Measurements from ENCODE around the gene SPATA25.
A peak's percentile ranks its signal among the peaks of the same experiment; 100 is the strongest.
"Not testable (repeated sequence)": the region's sequence is repeated elsewhere in the genome, so short reads cannot be mapped to it uniquely, and the experiment has no call there.

Gene SPATA25, protein sequence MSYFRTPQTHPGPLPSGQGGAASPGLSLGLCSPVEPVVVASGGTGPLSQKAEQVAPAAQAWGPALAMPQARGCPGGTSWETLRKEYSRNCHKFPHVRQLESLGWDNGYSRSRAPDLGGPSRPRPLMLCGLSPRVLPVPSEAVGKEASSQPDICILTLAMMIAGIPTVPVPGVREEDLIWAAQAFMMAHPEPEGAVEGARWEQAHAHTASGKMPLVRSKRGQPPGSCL

DNA sequence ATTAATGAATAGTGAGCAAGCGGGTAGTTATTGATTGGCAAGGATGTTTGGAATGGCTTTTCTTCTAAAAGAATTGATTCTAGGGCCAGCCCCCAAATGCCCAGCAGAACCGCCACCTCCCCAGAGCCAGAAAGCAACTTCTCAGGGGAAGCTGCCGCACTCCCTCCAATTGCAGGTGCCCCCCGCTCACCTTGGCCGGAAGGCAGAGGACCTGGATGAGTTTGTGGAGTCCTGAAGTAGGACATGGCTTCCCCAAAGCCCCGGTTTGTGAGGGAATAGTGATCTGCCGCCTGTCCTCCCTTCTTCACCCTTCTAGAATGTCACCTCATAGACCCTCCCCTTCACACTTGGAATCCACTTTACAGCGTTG is at the start of gene SPATA25:
SPATA25 (minus strand) TSS at position 277 of the 370 bp plus-strand sequence; CDS start at position 245, 32 bp downstream.
- peaks cover 4% of the 10 kb centered on the region for H3K4me1 ChIP-seq (ENCODE audit: insufficient read depth, insufficient read length)
- TF ChIP-seq SUZ12 (IDR thresholded peaks at IDR 0.05; ENCODE audit: extremely low read depth, insufficient read depth, insufficient read length) (no peak), YY1 (IDR thresholded peaks at IDR 0.05; ENCODE audit: insufficient read depth, insufficient read length) (no peak), ZNF274 (IDR thresholded peaks at IDR 0.05; ENCODE audit: low read depth, low read length) (no peak)
- H3K9me3 ChIP-seq (ENCODE audit: insufficient read depth, low read length): no peaks in the 10 kb centered on the region
- no peak for DNase-seq (ENCODE audit: low read depth, low spot score)
- H3K9ac ChIP-seq (ENCODE audit: insufficient read length, low read depth): peak within 1 kb of the TSS; percentile 26
- peaks cover 33% of the 10 kb centered on the region for H3K36me3 ChIP-seq (ENCODE audit: insufficient read depth, insufficient read length, low read length)
- H3K27me3 ChIP-seq (ENCODE audit: insufficient read depth, insufficient read length): no peaks in the 10 kb centered on the region
- no peak within 1 kb of the TSS for H3K4me3 ChIP-seq (ENCODE audit: insufficient read length, low read depth)

DNA sequence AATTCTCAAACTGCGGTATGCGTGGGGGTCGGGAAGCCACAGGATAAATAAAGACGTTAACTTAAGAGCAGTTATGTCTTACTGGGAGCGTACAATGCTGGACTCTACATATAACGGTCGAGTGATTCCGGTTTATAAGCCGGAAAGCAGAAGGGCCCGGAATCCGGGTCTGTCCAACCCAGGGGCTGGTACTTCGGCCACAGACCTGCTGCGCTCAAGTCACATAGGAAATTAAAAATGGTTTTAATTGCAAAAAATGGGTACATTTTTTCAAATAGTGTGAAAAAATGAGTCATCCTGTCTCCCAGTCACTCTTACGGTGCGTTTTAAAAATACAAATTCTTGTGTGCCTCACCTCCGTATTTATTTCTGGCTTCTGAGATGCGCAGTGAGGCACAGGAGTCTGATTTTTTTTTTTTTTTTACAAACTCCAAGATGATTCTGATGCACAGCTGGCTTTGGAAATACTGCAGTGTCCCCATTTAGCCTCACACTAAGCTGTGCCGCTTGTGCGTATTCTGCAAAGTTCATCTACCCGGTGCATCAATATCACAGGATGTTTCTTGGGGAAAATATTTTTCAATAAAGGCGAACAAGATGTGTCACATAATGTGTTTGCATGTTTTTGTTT is 48.1 kb upstream of the SPATA25 start:
- peaks cover 40% of the 10 kb centered on the region for H3K36me3 ChIP-seq (ENCODE audit: insufficient read depth, insufficient read length, low read length)
- no peak for DNase-seq (ENCODE audit: low read depth, low spot score)
- no peaks in the 10 kb centered on the region for H3K27me3 ChIP-seq (ENCODE audit: insufficient read depth, insufficient read length)
- peaks cover 14% of the 10 kb centered on the region for H3K4me1 ChIP-seq (ENCODE audit: insufficient read depth, insufficient read length)
- peak overlapping the region; percentile 82 for H3K9ac ChIP-seq (ENCODE audit: insufficient read length, low read depth)
- no peak for TF ChIP-seq SUZ12 (IDR thresholded peaks at IDR 0.05; ENCODE audit: extremely low read depth, insufficient read depth, insufficient read length)
- TF ChIP-seq ZNF274 (IDR thresholded peaks at IDR 0.05; ENCODE audit: low read depth, low read length): no peak
- TF ChIP-seq YY1 (IDR thresholded peaks at IDR 0.05; ENCODE audit: insufficient read depth, insufficient read length): no peak
- H3K9me3 ChIP-seq (ENCODE audit: insufficient read depth, low read length): no peaks in the 10 kb centered on the region
- peak overlapping the region; percentile 73 for H3K4me3 ChIP-seq (ENCODE audit: insufficient read length, low read depth)

DNA sequence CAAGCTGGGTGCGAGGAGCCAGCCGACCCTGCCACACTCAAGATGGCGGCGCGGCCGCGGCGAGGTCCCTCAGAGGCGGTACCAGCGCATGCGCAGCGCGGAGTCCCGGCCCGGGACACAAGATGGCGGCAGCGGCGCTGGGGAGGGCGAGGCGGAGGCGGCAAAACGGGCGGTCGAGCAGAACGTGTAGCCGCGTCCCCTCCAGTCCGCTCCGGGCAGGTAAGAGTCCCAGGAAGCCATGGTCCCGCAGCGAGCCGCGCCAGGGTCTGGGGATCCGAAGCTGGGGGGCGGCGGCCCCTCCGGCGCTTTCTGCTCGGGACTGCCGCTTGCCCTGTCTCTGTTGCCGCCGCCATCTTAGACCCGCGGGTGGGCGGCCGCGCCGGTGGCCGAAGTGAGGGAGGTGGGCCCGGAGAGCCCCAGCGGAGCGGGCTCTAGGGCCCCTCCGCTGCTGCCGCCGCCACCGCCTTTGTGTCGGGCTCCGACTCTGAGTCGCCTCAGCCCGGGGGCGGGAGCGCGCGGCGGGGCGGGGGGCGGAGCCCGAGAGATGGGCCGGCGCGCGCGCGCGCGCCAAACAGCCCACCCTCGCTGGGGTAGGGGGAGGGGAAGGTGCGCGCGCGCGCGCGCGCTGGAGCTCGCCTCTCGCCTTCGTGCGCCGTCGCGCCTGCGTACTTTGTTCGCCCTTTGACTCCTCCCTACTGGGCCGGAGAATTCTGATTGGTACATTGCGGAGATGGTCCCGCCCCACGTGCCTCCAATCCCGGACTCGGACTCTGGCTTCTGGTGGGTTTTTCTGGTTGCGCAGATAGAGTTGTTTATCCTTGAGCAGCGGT is 47.4 kb upstream of the SPATA25 start, which contains the start of gene PCIF1:
PCIF1 (plus strand) TSS at position 98 of the 830 bp plus-strand sequence. CDS start 4,317 bp downstream, outside the sequence.
- H3K4me3 ChIP-seq (ENCODE audit: insufficient read length, low read depth): peak within 1 kb of the TSS; percentile 98
- peak within 1 kb of the TSS; percentile 100 for H3K9ac ChIP-seq (ENCODE audit: insufficient read length, low read depth)
- H3K36me3 ChIP-seq (ENCODE audit: insufficient read depth, insufficient read length, low read length): peaks cover 33% of the 10 kb centered on the region
- TF ChIP-seq SUZ12 (IDR thresholded peaks at IDR 0.05; ENCODE audit: extremely low read depth, insufficient read depth, insufficient read length) (no peak), YY1 (IDR thresholded peaks at IDR 0.05; ENCODE audit: insufficient read depth, insufficient read length) (peak; percentile 99)
- DNase-seq (ENCODE audit: low read depth, low spot score): peak; percentile 96
- H3K9me3 ChIP-seq (ENCODE audit: insufficient read depth, low read length): no peaks in the 10 kb centered on the region
- H3K4me1 ChIP-seq (ENCODE audit: insufficient read depth, insufficient read length): peaks cover 14% of the 10 kb centered on the region
- no peaks in the 10 kb centered on the region for H3K27me3 ChIP-seq (ENCODE audit: insufficient read depth, insufficient read length)

DNA sequence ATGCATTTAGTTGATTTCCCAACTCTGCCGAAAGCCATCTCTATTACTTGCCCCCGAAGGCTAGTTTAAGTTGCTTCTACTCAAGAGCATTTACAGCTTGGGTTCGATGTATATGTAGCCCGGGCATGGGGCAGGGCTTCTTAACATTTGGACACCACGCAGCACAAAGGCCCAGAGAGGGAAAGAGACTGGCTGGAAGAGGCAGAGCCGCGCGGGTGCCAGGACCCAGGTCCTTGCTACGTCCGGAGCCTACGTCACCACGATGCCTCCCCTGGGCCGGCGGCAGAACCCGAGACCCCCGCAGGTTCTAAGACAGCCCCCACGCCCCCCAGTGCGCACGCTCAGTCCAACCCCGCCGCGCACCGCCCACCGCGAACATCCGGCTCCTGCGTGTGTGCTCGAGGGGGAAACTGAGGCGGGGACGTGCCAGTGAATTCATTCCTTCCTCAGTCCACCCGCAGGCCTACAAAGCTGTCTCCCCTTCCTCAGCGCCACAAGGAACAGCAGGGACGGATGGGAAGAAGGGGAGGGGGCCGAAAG is 46.7 kb upstream of the SPATA25 start:
- Histone ChIP-seq H3K4me3 (ENCODE audit: insufficient read length, low read depth) (peak overlapping the region; percentile 98), H3K36me3 (ENCODE audit: insufficient read depth, insufficient read length, low read length) (peaks cover 26% of the 10 kb centered on the region), H3K27me3 (ENCODE audit: insufficient read depth, insufficient read length) (no peaks in the 10 kb centered on the region), H3K9ac (ENCODE audit: insufficient read length, low read depth) (peak overlapping the region; percentile 100), H3K4me1 (ENCODE audit: insufficient read depth, insufficient read length) (peaks cover 14% of the 10 kb centered on the region), H3K9me3 (ENCODE audit: insufficient read depth, low read length) (no peaks in the 10 kb centered on the region)
- TF ChIP-seq SUZ12 (IDR thresholded peaks at IDR 0.05; ENCODE audit: extremely low read depth, insufficient read depth, insufficient read length) (no peak), YY1 (IDR thresholded peaks at IDR 0.05; ENCODE audit: insufficient read depth, insufficient read length) (no peak), ZNF274 (IDR thresholded peaks at IDR 0.05; ENCODE audit: low read depth, low read length) (no peak)
- DNase-seq (ENCODE audit: low read depth, low spot score): no peak

DNA sequence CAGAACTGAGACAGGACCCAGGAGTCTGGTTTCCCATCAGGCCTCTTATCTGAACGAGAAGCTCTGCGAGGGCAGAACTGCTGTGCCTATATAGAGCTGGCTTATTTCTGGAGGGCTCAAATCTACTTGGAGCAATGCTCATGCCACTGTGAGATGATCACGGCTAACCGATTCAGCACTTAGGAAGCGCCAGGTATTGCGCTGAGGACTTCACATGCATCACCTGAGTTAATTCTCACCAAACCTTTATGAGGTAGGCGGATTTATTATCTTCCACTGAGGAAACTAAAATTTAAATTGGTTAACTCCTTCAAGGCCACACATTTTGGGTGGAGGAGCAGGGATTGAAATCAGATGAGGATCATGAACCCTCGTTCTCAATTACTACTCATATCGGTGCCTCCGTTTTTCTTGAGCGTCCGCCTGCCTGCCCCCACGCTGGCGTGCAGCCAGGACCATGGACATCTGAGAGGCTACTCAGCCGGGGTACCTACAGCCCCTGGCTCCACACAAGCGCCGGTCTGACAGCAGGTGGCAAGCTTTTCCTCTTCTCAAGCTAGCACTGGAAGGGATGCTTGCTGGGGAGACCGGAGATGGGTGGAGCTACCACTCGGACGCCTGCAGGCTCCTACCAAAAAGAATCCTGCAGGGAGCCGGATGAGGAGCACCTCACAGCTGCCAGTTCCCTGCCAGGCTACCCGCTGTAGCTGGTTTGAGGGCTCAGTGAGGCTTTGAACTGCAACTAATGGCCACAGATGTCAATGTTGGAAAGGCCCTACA is 46.0 kb upstream of the SPATA25 start:
- Histone ChIP-seq H3K9me3 (ENCODE audit: insufficient read depth, low read length) (no peaks in the 10 kb centered on the region), H3K27me3 (ENCODE audit: insufficient read depth, insufficient read length) (no peaks in the 10 kb centered on the region), H3K4me1 (ENCODE audit: insufficient read depth, insufficient read length) (peaks cover 10% of the 10 kb centered on the region), H3K36me3 (ENCODE audit: insufficient read depth, insufficient read length, low read length) (peaks cover 19% of the 10 kb centered on the region), H3K9ac (ENCODE audit: insufficient read length, low read depth) (peak overlapping the region; percentile 100), H3K4me3 (ENCODE audit: insufficient read length, low read depth) (peak overlapping the region; percentile 98)
- no peak for TF ChIP-seq YY1 (IDR thresholded peaks at IDR 0.05; ENCODE audit: insufficient read depth, insufficient read length)
- TF ChIP-seq SUZ12 (IDR thresholded peaks at IDR 0.05; ENCODE audit: extremely low read depth, insufficient read depth, insufficient read length): no peak
- no peak for TF ChIP-seq ZNF274 (IDR thresholded peaks at IDR 0.05; ENCODE audit: low read depth, low read length)
- peak; percentile 86 for DNase-seq (ENCODE audit: low read depth, low spot score)

DNA sequence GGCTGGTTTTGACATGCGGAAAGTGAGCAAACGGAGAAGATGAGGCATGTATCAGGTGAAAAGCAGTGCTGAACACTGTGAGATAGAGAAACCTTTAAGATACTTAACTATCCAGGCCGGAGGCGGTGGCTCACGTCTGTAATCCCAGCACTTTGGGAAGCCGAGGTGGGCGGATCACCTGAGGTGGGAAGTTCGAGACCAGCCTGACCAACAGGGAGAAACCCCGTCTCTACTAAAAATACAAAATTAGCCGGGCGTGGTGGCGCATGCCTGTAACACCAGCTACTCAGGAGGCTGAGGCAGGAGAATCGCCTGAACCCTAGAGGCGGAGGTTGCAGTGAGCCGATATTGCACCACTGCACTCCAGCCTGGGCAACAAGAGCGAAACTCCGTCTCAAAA is 44.3 kb upstream of the SPATA25 start:
- H3K27me3 ChIP-seq (ENCODE audit: insufficient read depth, insufficient read length); H3K4me3 ChIP-seq (ENCODE audit: insufficient read length, low read depth); H3K36me3 ChIP-seq (ENCODE audit: insufficient read depth, insufficient read length, low read length); H3K4me1 ChIP-seq (ENCODE audit: insufficient read depth, insufficient read length); H3K9ac ChIP-seq (ENCODE audit: insufficient read length, low read depth); H3K9me3 ChIP-seq (ENCODE audit: insufficient read depth, low read length); DNase-seq (ENCODE audit: low read depth, low spot score): not testable (repeated sequence)

Measured in NT2/D1 (cell line).